Lower leg skin (tissue), 3 donors: ENCODE results near the gene PFKFB1.

ENCODE experiments used
- POLR2A ChIP-seq, 2 donors: fragments of 450-650 bp; IDR thresholded peaks; one replicate each; pipeline ENCODE4 v1.6.1; 2016 to 2017; ENCODE audit warnings: antibody characterized with exemption in 2 of 2, mild to moderate bottlenecking in 1 of 2, moderate library complexity in 1 of 2
- TF ChIP-seq, protein P1 (sequence below), 3 donors: fragments of 450-650 bp; IDR thresholded peaks; one replicate each; pipeline ENCODE4 v1.5.1; 2016; ENCODE audit warnings: antibody characterized with exemption in 3 of 3, mild to moderate bottlenecking in 3 of 3, moderate library complexity in 2 of 3

DNA sequence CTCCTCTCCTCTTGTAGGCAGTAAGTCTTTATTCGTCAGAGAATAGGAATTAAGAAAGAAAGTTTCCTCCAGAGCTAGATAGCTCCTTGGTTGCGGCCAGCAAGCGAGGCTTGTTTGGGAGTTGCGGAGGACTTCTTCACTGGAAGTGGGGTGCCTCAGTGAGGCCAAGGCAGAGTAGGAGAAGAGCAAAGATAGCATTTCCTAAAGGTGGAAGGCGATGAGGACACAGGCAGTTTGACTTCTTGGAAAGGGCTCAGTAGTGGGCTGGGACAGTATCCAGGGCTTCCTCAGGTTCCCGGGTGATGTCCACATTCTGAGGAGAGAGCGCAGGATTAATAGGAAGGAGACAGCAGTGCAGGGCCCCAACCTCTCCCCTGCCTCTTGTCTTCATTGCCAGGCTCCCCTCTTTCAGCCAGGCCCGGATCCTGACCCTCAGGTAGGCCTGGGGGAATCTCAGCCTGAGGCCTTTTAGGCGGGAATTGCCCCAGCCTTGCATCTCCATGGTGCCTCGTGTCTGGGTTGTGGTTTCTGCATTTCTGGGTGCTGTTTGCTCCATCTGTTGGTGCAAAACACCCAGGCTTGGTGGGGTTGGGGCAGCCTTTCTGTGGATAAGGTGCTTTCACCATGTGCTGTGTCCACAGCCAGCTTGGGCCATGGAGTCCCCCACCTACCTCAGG lies 60.7 kb downstream of the PFKFB1 start:
- TF ChIP-seq, protein P1, sequence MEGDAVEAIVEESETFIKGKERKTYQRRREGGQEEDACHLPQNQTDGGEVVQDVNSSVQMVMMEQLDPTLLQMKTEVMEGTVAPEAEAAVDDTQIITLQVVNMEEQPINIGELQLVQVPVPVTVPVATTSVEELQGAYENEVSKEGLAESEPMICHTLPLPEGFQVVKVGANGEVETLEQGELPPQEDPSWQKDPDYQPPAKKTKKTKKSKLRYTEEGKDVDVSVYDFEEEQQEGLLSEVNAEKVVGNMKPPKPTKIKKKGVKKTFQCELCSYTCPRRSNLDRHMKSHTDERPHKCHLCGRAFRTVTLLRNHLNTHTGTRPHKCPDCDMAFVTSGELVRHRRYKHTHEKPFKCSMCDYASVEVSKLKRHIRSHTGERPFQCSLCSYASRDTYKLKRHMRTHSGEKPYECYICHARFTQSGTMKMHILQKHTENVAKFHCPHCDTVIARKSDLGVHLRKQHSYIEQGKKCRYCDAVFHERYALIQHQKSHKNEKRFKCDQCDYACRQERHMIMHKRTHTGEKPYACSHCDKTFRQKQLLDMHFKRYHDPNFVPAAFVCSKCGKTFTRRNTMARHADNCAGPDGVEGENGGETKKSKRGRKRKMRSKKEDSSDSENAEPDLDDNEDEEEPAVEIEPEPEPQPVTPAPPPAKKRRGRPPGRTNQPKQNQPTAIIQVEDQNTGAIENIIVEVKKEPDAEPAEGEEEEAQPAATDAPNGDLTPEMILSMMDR (IDR thresholded peaks at IDR 0.05), result no peak
- TF ChIP-seq POLR2A (IDR thresholded peaks at IDR 0.05), result no peak
